ENCODE results near the gene ESD.

Gene ESD

GRCh38 chr13:46817095-46817494, 20.1 kb upstream of the ESD start:
- TF ChIP-seq SIN3A (IDR thresholded peaks at IDR 0.05; ENCODE audit: borderline replicate concordance, insufficient read depth, low read length), result no peak
- TF ChIP-seq TAF1 (IDR thresholded peaks at IDR 0.05; ENCODE audit: borderline replicate concordance, insufficient read depth, low read length), result no peak
- TF ChIP-seq POLR2AphosphoS5 (IDR thresholded peaks at IDR 0.05; ENCODE audit: low read depth, low read length), result no peak
- TF ChIP-seq REST (IDR thresholded peaks at IDR 0.05; ENCODE audit: insufficient read depth in 1 of 2, low read depth in 2 of 2, low read length in 2 of 2), result no peak
- no peak for TF ChIP-seq FOXP2 (optimal IDR thresholded peaks at IDR 0.05; ENCODE audit: borderline replicate concordance, extremely low read depth, extremely low read length, insufficient read depth)

DNA sequence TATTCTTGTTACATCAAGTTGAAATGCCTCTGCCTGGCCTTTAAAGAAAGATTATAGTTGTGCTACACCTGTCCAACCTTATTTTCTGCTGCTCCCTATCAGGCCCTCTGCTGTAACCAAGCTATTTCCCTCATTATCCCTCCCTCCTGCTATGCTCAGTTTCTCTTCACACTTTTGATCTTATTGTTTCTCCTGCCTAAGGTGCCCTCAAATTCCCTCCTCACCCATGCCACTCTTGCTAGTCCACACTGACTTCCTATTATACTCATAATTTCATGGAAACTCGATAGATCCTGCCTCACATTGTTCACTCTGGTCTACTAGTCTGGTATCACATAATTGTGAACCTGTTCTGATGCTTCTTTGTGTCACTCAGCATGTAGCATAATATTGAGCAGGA, 19.4 kb upstream of the ESD start:
- no peak for TF ChIP-seq SIN3A (IDR thresholded peaks at IDR 0.05; ENCODE audit: borderline replicate concordance, insufficient read depth, low read length)
- TF ChIP-seq REST (IDR thresholded peaks at IDR 0.05; ENCODE audit: insufficient read depth in 1 of 2, low read depth in 2 of 2, low read length in 2 of 2), result no peak
- no peak for TF ChIP-seq TAF1 (IDR thresholded peaks at IDR 0.05; ENCODE audit: borderline replicate concordance, insufficient read depth, low read length)
- TF ChIP-seq FOXP2 (optimal IDR thresholded peaks at IDR 0.05; ENCODE audit: borderline replicate concordance, extremely low read depth, extremely low read length, insufficient read depth), result no peak
- TF ChIP-seq POLR2AphosphoS5 (IDR thresholded peaks at IDR 0.05; ENCODE audit: low read depth, low read length), result no peak

DNA sequence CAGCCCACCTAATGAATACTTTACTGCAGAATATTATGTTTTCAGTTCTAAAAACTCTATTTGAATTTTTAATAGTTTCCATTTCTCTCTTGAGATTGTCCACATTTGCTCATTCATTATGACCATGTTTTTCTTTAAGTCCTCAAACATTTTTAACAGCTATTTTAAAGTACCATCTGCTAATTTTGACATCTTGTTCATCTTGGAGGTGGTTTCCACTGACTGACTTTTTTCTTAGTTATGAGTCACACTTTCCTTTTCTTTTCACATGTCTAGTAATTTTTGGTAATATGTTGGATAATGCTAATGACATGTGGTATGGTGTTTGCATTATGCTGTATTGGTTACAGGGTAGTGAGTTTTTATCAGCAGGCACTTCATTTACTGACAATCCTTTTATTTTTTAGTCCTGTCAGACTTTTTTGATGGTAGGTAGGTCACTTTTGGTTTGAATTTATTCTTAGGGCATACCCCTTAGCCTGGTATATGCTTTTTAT, 15.4 kb upstream of the ESD start:
- no peak for TF ChIP-seq SIN3A (IDR thresholded peaks at IDR 0.05; ENCODE audit: borderline replicate concordance, insufficient read depth, low read length)
- TF ChIP-seq REST (IDR thresholded peaks at IDR 0.05; ENCODE audit: insufficient read depth in 1 of 2, low read depth in 2 of 2, low read length in 2 of 2), result no peak
- TF ChIP-seq POLR2AphosphoS5 (IDR thresholded peaks at IDR 0.05; ENCODE audit: low read depth, low read length), result no peak
- no peak for TF ChIP-seq FOXP2 (optimal IDR thresholded peaks at IDR 0.05; ENCODE audit: borderline replicate concordance, extremely low read depth, extremely low read length, insufficient read depth)
- TF ChIP-seq TAF1 (IDR thresholded peaks at IDR 0.05; ENCODE audit: borderline replicate concordance, insufficient read depth, low read length), result no peak

DNA sequence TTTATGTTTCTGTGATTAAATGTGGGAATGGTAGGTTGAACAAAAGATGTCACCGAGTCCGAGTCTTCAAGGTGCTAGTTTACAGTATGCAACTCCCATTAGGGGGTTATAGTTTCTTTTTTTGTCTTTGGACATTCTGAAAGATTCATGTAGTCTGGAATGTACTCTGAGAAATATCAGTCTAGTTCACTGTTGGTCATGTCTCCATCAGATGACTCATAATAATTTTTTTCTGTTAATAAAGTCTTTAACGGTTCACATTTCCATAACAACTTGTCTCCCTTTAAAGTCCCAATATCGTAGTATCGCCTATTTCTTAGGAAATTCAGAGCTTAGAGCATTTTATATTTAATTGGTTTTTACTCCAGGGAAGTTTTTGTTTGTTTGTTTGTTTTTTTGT, 13.5 kb upstream of the ESD start:
- no peak for TF ChIP-seq POLR2AphosphoS5 (IDR thresholded peaks at IDR 0.05; ENCODE audit: low read depth, low read length)
- TF ChIP-seq REST (IDR thresholded peaks at IDR 0.05; ENCODE audit: insufficient read depth in 1 of 2, low read depth in 2 of 2, low read length in 2 of 2), result no peak
- no peak for TF ChIP-seq TAF1 (IDR thresholded peaks at IDR 0.05; ENCODE audit: borderline replicate concordance, insufficient read depth, low read length)
- TF ChIP-seq FOXP2 (optimal IDR thresholded peaks at IDR 0.05; ENCODE audit: borderline replicate concordance, extremely low read depth, extremely low read length, insufficient read depth), result no peak
- no peak for TF ChIP-seq SIN3A (IDR thresholded peaks at IDR 0.05; ENCODE audit: borderline replicate concordance, insufficient read depth, low read length)

- TF ChIP-seq POLR2AphosphoS5 (IDR thresholded peaks at IDR 0.05; ENCODE audit: low read depth, low read length), result no peak
- TF ChIP-seq TAF1 (IDR thresholded peaks at IDR 0.05; ENCODE audit: borderline replicate concordance, insufficient read depth, low read length), result no peak
- no peak for TF ChIP-seq REST (IDR thresholded peaks at IDR 0.05; ENCODE audit: insufficient read depth in 1 of 2, low read depth in 2 of 2, low read length in 2 of 2)
- no peak for TF ChIP-seq FOXP2 (optimal IDR thresholded peaks at IDR 0.05; ENCODE audit: borderline replicate concordance, extremely low read depth, extremely low read length, insufficient read depth)
- TF ChIP-seq SIN3A (IDR thresholded peaks at IDR 0.05; ENCODE audit: borderline replicate concordance, insufficient read depth, low read length), result no peak
These were observed 7.4 kb upstream of the ESD start for GRCh38 chr13:46804391-46804815.

All from PFSK-1 (cell line).